GM13977 (cell line): ENCODE data around the gene ZPBP.
A peak's percentile ranks its signal among the peaks of the same experiment; 100 is the strongest.

Experiments used
- DNase-seq: peaks from one replicate; pipeline ENCODE4 v3.0.0; 2012; ENCODE audit warnings: low spot score
- in situ Hi-C: fragments of 300-500 bp; cut with MboI; formaldehyde crosslinking; loops from one replicate; pipeline ENCODE4 v1.12.0; 2022; ENCODE audit warnings: low sequenced_read_pairs, low pct_unique_long_range_greater_than_20kb, mixed read lengths, inconsistent platforms; ENCODE audit not compliant: unreplicated experiment
- TF ChIP-seq, protein P1 (sequence below): IDR thresholded peaks from 2 replicates; pipeline ENCODE4 v1.5.1; 2012; ENCODE audit warnings: mild to moderate bottlenecking, control low read depth; ENCODE audit not compliant: insufficient read depth; ENCODE audit errors: extremely low read depth, missing control alignments

The ZPBP gene

DNA sequence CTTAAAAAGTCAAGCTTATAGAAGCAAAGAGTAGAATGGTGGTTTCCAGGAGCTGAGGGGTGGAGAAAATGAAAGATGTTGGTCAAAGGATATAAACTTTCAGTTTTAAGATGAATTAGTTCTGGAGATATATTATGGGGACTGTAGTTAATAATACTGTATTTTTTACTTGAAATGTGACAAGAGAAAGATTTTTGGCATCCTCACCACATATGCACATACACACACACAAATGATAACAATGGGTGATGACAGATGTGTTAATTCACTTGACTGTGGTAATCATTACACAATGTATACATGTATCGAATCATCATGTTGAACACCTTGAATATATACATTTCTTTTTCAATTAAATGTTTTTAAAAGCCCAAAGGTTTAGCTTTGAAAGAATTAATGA, 32.7 kb upstream of the ZPBP start:
- in situ Hi-C loops = loop anchor here (25.0 kb wide), 1 partner anchor 237 kb away; no protein-coding TSS in a partner anchor
- DNase-seq = no peak
- TF ChIP-seq, protein P1, sequence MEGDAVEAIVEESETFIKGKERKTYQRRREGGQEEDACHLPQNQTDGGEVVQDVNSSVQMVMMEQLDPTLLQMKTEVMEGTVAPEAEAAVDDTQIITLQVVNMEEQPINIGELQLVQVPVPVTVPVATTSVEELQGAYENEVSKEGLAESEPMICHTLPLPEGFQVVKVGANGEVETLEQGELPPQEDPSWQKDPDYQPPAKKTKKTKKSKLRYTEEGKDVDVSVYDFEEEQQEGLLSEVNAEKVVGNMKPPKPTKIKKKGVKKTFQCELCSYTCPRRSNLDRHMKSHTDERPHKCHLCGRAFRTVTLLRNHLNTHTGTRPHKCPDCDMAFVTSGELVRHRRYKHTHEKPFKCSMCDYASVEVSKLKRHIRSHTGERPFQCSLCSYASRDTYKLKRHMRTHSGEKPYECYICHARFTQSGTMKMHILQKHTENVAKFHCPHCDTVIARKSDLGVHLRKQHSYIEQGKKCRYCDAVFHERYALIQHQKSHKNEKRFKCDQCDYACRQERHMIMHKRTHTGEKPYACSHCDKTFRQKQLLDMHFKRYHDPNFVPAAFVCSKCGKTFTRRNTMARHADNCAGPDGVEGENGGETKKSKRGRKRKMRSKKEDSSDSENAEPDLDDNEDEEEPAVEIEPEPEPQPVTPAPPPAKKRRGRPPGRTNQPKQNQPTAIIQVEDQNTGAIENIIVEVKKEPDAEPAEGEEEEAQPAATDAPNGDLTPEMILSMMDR = no peak

DNA sequence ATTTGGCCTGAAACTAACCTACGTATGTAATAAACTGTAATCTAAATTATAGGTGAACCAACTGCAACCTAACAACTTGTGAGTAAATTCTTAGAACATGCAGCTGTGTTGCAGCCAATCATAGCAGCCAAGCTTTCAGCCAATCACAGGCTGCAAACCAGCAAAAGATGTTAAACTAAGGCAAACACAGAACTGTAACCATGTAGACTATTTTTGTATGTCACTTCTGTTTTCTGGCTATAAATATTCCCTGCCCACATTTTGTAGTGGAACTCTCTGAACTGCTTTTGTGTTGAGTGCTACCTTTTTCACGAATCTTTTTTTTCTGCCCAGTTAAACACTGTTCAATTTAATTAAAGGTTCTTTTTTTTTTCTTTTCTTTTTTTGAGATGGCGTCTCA, 28.2 kb upstream of the ZPBP start:
- TF ChIP-seq, protein P1 = no peak
- in situ Hi-C loops = no loop called here
- no peak for DNase-seq

DNA sequence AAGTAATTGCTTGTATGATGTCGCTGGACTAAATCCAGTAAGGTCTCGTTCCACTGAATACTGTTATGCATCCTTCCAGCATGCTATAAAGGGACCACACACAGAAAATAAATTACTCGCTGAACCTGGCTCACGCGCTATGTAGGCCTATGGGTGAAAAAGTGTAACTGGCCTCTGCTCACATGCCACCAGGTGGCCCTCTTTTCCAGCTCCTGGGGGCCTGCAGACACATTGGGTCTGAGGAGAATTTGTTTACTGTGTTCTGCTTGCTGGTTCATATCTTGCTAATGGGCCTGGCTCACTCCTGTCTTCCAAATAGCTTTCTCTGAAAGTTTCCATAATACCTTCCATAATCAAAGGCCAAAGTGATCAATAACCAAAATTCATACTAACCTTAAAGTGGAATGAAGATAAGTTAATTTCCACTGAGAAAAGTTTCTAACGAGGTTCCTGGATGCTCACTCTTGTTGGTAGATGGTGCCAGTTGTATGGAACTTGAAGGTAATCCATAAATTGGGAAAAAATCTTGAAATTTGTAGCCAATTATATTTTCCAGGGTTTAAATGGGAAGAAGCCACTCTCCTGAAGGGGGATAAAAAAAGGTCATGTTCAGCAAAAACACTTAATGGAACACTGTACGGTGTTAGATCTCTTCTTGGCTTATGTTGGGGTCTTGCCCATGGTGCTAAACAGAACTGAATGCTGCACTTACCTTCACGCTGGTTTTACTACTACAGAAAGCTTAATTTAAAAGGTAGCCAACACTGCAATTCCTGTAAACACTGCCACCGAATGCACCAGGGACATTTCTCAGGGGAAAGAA, 27.0 kb upstream of the ZPBP start:
- in situ Hi-C loops = no loop called here
- TF ChIP-seq, protein P1 = peak; percentile 54
- peak; percentile 7 for DNase-seq

DNA sequence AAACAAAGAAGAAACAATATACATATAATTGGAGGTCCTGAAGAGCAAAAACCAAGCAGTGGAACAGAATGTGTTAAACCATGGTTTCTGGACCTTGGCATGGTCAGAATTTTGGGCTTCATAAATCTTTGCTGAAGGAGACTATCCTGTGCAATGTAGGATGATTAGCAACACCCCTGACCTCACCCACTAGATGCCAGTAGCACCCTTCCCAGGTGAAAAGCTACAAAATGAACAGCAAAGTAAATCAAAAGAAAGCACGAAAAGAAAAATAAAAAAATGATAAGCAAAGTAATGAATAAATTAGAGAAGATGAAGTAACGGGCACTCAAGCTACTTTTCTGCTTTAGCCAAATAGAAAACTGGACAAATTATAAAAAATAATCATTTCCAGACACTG, 19.2 kb upstream of the ZPBP start:
- in situ Hi-C loops = no loop called here
- no peak for DNase-seq
- TF ChIP-seq, protein P1 = no peak

DNA sequence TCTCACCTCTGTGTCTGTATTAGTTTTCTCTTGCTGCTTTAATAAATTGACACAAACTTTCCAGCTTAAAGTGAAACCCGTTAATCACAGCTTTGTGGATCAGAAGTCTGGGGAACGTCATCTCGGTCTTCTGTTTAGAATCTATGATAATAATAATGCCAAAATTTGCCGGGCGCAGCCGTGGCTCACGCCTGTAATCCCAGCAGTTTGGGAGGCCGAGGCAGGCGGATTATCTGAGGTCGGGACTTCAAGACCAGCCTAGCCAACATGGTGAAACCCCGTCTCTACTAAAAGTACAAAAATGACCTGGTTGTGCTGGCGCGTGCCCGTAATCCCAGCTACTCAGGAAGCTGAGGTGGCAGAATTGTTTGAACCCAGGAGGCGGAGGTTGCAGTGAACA, 8.8 kb upstream of the ZPBP start:
- TF ChIP-seq, protein P1 = no peak
- in situ Hi-C loops = no loop called here
- no peak for DNase-seq

DNA sequence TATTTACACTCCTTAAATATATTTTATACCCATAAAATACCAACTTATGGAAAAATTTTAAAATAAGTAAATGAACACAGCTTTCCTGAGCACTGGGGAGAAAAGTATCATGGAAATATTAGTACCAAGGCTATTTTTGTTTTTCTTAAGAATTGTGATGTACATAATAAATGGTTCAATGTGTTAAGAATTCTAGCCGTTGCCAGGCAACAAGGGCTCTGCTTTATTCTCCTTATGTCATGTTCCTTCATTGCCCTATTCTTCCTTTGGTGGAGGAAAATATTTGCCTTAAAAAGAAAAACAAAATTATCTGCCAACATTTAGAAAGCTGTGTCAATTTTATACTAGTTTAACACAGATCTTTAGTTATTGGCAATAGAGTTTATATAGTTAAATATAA, 2.6 kb upstream of the ZPBP start:
- no peak for DNase-seq
- TF ChIP-seq, protein P1 = no peak
- in situ Hi-C loops = loop anchor here (25.0 kb wide), 1 partner anchor 567 kb away; no protein-coding TSS in a partner anchor
